Thymus (tissue), 11 donors: ENCODE measurements around the gene CTNNA2. TPM values are rescaled to one million over a fixed set of nuclear protein-coding genes. Genes with fewer than 3 reads are reported as not detected.
A peak's percentile ranks its signal among the peaks of the same experiment; 100 is the strongest.

ENCODE experiments used
- DNase-seq, 9 donors: peaks; one replicate each; pipeline ENCODE4 v3.0.0-alpha.2; 2013; ENCODE audit warnings: low spot score in 9 of 9, low read depth in 6 of 9, missing footprints in 1 of 9
- H3K27ac ChIP-seq, 2 donors: one replicate each; pipeline ENCODE4 v1.5.1; 2013; ENCODE audit warnings: control low read depth in 1 of 2, low read depth in 1 of 2, low read length in 1 of 2, mild to moderate bottlenecking in 1 of 2, moderate library complexity in 1 of 2
- H3K27me3 ChIP-seq, 2 donors: one replicate each; pipeline ENCODE4 v1.5.1; 2013; ENCODE audit warnings: low read length in 1 of 2; ENCODE audit not compliant: control insufficient read depth in 2 of 2, insufficient read depth in 1 of 2
- H3K36me3 ChIP-seq, 2 donors: one replicate each; pipeline ENCODE4 v1.5.1; 2013; ENCODE audit warnings: low read length in 1 of 2, mild to moderate bottlenecking in 1 of 2, moderate library complexity in 1 of 2; ENCODE audit not compliant: control insufficient read depth in 2 of 2, insufficient read depth in 2 of 2
- H3K4me1 ChIP-seq, 2 donors: one replicate each; pipeline ENCODE4 v1.5.1; 2013; ENCODE audit warnings: low read length in 2 of 2; ENCODE audit not compliant: control insufficient read depth in 2 of 2, insufficient read depth in 2 of 2
- H3K4me3 ChIP-seq, 2 donors: one replicate each; pipeline ENCODE4 v1.5.1; 2013; ENCODE audit warnings: low read length in 2 of 2, control low read depth in 1 of 2, mild to moderate bottlenecking in 1 of 2
- H3K9me3 ChIP-seq, 2 donors: one replicate each; pipeline ENCODE4 v1.5.1; 2013; ENCODE audit warnings: low read length in 1 of 2, mild to moderate bottlenecking in 1 of 2; ENCODE audit not compliant: control insufficient read depth in 2 of 2, insufficient read depth in 1 of 2
- WGBS: extraction: QIAGEN DNeasy Blood & Tissue Kit; methylation state at CpG from one replicate; pipeline ENCODE4 v1.1.7; 2013; 5-methylcytosine and 5-hydroxymethylcytosine counted together
- polyA plus RNA-seq: library from polyadenylated mRNA; stranded (reverse); fragments of 200-250 nt; gene quantifications from one replicate; pipeline ENCODE4 v1.2.3, GENCODE V29; 2013
- total RNA-seq: library from RNA; stranded (reverse); fragments of 120-200 nt; gene quantifications from one replicate; pipeline ENCODE4 v1.2.4, GENCODE V29; 2013
- donor health status: healthy.

The CTNNA2 gene
- total and polyA plus RNA-seq, 2 donors: 0.16 to 0.19 TPM

GRCh38 chr2:79985145-79985544 lies 472.3 kb downstream of the CTNNA2 start:
- H3K4me3 ChIP-seq: no peak overlapping the region
- no peaks in the 10 kb centered on the region for H3K9me3 ChIP-seq
- no peak overlapping the region for H3K27ac ChIP-seq
- no peaks in the 10 kb centered on the region for H3K4me1 ChIP-seq
- H3K36me3 ChIP-seq: no peaks in the 10 kb centered on the region
- no peaks in the 10 kb centered on the region for H3K27me3 ChIP-seq
- 94% methylated on average over 3 of the region's 3 CpGs for WGBS
- DNase-seq: no peak

GRCh38 chr2:79985571-79985970 lies 472.7 kb downstream of the CTNNA2 start:
- H3K9me3 ChIP-seq: no peaks in the 10 kb centered on the region

GRCh38 chr2:79993144-79993543 lies 480.3 kb downstream of the CTNNA2 start:
- WGBS: 4% methylated on average over 3 of the region's 3 CpGs
- no peaks in the 10 kb centered on the region for H3K36me3 ChIP-seq
- H3K4me3 ChIP-seq: no peak overlapping the region
- no peak overlapping the region for H3K27ac ChIP-seq
- no peaks in the 10 kb centered on the region for H3K4me1 ChIP-seq
- DNase-seq: peak in 1 of 9 donors; percentile 8
- no peaks in the 10 kb centered on the region for H3K27me3 ChIP-seq
- no peaks in the 10 kb centered on the region for H3K9me3 ChIP-seq

More at GRCh38 chr2:79985571-79985970, 472.7 kb downstream of the CTNNA2 start:
- Histone ChIP-seq H3K4me3 (no peak overlapping the region), H3K27ac (no peak overlapping the region), H3K27me3 (no peaks in the 10 kb centered on the region), H3K4me1 (no peaks in the 10 kb centered on the region), H3K36me3 (no peaks in the 10 kb centered on the region)
- no peak for DNase-seq
- 85% methylated on average over 2 of the region's 2 CpGs for WGBS

GRCh38 chr2:79994161-79994560 lies 481.3 kb downstream of the CTNNA2 start:
- no peak for DNase-seq
- 14% methylated on average over 5 of the region's 5 CpGs for WGBS
- Histone ChIP-seq H3K27me3 (no peaks in the 10 kb centered on the region), H3K4me1 (no peaks in the 10 kb centered on the region), H3K36me3 (no peaks in the 10 kb centered on the region), H3K4me3 (no peak overlapping the region), H3K27ac (no peak overlapping the region), H3K9me3 (no peaks in the 10 kb centered on the region)

- no peaks in the 10 kb centered on the region for H3K9me3 ChIP-seq
Observed at GRCh38 chr2:79994965-79995364, 482.1 kb downstream of the CTNNA2 start.

GRCh38 chr2:79996709-79997108 lies 483.9 kb downstream of the CTNNA2 start:
- no peaks in the 10 kb centered on the region for H3K36me3 ChIP-seq
- no peaks in the 10 kb centered on the region for H3K27me3 ChIP-seq
- DNase-seq: no peak
- no peaks in the 10 kb centered on the region for H3K9me3 ChIP-seq
- H3K27ac ChIP-seq: no peak overlapping the region
- H3K4me3 ChIP-seq: no peak overlapping the region
- whole genome bisulfite sequencing: 85% methylated on average over 5 of the region's 5 CpGs
- H3K4me1 ChIP-seq: no peaks in the 10 kb centered on the region

More at GRCh38 chr2:79994965-79995364, 482.1 kb downstream of the CTNNA2 start:
- Histone ChIP-seq H3K4me3 (no peak overlapping the region), H3K36me3 (no peaks in the 10 kb centered on the region), H3K27ac (no peak overlapping the region), H3K4me1 (no peaks in the 10 kb centered on the region), H3K27me3 (no peaks in the 10 kb centered on the region)
- no peak for DNase-seq

GRCh38 chr2:80001701-80002101 lies 488.9 kb downstream of the CTNNA2 start:
- no peaks in the 10 kb centered on the region for H3K36me3 ChIP-seq
- H3K27ac ChIP-seq: no peak overlapping the region
- WGBS: 52% methylated on average over 5 of the region's 5 CpGs
- DNase-seq: no peak
- no peaks in the 10 kb centered on the region for H3K27me3 ChIP-seq
- H3K4me1 ChIP-seq: no peaks in the 10 kb centered on the region
- H3K9me3 ChIP-seq: no peaks in the 10 kb centered on the region
- H3K4me3 ChIP-seq: no peak overlapping the region

GRCh38 chr2:80002112-80002511 lies 489.3 kb downstream of the CTNNA2 start:
- Histone ChIP-seq H3K9me3 (no peaks in the 10 kb centered on the region), H3K4me3 (no peak overlapping the region), H3K36me3 (no peaks in the 10 kb centered on the region), H3K27me3 (no peaks in the 10 kb centered on the region), H3K27ac (no peak overlapping the region), H3K4me1 (no peaks in the 10 kb centered on the region)
- DNase-seq: no peak
- WGBS: 82% methylated on average over 3 of the region's 3 CpGs

- 76% methylated on average over 6 of the region's 6 CpGs for WGBS
- Histone ChIP-seq H3K27ac (no peak overlapping the region), H3K4me1 (no peaks in the 10 kb centered on the region), H3K9me3 (no peaks in the 10 kb centered on the region), H3K4me3 (no peak overlapping the region), H3K27me3 (no peaks in the 10 kb centered on the region), H3K36me3 (no peaks in the 10 kb centered on the region)
- no peak for DNase-seq
Observed at GRCh38 chr2:80002568-80003157, 489.8 kb downstream of the CTNNA2 start.
